Activated CD4-positive, CD25-positive, alpha-beta regulatory T cell treated with anti-CD3 and anti-CD28 coated beads, Interleukin-2, amount 50 U/mL, for 24 hours (primary cell): ENCODE data around the gene MGAT5.

ENCODE experiments used
- ATAC-seq, 2 donors: fragments of 150-1000 bp; cut with Tn5 transposase; one replicate each; pipeline ENCODE4 v1.10.0; 2021; ENCODE audit warnings: mild to moderate bottlenecking in 1 of 2, moderate library complexity in 1 of 2

Gene MGAT5, protein sequence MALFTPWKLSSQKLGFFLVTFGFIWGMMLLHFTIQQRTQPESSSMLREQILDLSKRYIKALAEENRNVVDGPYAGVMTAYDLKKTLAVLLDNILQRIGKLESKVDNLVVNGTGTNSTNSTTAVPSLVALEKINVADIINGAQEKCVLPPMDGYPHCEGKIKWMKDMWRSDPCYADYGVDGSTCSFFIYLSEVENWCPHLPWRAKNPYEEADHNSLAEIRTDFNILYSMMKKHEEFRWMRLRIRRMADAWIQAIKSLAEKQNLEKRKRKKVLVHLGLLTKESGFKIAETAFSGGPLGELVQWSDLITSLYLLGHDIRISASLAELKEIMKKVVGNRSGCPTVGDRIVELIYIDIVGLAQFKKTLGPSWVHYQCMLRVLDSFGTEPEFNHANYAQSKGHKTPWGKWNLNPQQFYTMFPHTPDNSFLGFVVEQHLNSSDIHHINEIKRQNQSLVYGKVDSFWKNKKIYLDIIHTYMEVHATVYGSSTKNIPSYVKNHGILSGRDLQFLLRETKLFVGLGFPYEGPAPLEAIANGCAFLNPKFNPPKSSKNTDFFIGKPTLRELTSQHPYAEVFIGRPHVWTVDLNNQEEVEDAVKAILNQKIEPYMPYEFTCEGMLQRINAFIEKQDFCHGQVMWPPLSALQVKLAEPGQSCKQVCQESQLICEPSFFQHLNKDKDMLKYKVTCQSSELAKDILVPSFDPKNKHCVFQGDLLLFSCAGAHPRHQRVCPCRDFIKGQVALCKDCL

DNA sequence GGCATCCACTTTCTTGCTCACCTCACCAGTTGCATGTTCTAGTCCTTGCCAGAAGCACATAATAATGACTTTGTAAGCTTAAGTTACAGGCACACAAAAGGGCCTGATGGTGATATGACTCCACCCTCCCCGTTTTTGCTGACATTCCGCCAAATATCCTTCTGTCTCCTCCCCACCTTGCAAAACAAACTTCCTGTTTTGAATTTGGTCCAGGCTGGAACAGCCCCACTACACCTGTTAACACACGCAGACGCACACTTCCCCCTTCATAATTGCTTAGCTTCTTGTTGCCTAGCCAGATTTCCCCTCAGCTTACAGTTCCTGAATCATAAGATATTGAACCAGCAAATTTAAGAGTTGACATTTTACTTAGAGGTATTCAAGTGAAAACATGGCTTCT lies at the start of gene MGAT5:
MGAT5 (plus strand) TSS at position 269 of the 400 bp plus-strand sequence. CDS start 332 bp downstream, outside the sequence.
- ATAC-seq: no peak

DNA sequence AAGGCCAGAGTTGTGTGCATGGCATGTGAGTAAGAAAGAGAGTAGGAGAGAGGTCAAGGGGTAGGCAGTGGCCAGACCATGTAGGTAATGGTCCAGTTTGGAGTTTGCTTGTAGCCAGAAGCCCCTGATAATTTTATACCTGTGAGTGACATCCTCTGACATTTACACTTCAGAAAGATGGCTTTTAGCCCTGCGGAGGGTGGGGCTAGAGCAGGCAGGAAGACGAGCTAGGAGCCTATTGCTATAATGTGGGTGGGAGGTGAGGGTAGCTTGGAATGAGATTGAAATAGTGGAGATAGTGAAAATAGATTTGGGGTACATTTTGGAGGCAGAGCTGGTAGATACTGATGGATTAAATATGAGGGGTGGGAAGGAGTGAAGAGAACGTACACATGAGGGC lies 48.8 kb upstream of the MGAT5 start:
- no peak for ATAC-seq

DNA sequence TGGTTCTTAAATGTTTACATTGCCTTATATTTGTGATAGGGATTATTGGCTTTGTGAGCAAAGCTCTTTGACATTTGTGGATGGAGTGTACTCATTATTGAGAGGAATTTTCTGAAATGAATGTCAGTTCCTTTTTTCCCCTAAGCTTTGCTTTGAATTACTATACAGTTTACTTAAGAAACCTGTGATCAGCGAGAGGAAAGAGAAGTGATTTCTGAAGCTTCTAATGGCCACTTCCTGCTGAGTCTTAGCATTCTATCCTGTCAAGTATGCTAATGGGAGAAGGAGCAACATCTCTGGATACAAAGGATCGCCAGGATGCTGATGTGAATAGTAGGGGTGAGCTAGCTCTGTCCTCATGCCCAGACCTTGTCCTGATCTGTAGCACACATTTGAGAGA lies 47.8 kb upstream of the MGAT5 start:
- no peak for ATAC-seq

DNA sequence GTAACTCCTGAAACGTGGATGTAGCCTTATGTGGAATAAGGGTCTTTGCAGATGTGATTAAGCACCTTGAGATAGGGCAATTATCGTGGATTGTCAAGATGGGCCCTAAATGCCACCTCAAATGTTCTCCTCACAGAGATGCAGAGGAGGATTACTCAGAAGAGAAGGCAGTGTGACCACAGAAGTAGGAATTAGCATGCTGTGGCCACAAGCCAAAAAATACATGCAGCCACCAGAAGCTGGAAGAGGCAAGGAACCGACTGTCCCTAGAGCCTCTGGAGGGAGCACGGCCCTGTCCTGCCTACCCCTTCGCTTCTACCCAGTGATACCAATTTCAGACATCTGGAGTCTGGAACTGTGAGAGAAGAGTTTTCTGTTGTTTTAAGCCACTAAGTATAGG lies 47.3 kb upstream of the MGAT5 start:
- ATAC-seq: peak in 1 of 2 donors; percentile 13

DNA sequence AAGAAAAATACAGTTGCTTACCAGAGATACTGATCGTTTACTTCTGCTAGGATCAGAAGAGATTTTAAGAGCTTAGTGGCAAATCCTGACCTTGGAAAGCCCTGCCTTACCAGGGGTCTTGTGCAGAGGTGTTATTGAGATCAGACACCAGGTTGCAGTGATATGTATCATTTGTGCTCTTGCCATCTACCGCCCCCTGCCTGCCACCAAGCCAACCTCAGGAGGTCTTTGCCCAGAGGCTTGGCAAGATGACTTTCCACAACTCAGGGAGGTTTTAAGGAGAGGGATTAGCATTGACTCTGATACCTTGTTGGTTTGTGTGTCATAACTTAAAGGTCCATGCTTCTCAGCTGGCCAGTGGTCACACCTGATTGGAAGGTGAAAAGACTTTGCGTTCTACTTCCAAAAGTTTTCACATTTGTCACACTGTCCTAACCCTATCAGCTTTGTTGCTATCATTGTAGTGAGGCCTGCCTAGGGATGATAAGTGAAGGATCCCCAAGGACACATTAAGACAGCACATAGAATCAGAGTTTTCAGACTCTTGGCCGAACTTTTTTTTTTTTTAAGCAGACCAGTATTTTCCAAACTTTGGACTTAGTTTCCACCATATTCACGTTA lies 46.2 kb upstream of the MGAT5 start:
- ATAC-seq: peak; percentile 71 to 88

DNA sequence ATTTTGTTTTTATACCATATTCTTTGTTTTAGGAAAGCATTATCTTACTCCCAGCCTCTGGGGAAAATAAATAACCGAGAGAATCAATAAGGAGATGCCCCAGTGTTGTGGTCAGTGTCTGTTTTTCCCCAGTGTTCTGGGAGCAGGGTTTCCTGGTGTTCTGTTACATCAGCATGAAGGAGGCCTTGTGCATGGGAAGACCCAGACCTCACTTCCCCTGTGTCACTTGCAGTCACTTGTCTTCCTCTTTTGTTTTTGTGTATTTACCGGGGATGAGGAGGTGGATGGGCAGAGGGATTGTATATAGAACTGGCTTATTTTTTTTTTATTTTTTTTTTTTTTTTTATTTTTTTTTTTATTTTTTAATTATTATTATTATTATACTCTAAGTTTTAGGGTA lies 45.0 kb upstream of the MGAT5 start:
- no peak for ATAC-seq

DNA sequence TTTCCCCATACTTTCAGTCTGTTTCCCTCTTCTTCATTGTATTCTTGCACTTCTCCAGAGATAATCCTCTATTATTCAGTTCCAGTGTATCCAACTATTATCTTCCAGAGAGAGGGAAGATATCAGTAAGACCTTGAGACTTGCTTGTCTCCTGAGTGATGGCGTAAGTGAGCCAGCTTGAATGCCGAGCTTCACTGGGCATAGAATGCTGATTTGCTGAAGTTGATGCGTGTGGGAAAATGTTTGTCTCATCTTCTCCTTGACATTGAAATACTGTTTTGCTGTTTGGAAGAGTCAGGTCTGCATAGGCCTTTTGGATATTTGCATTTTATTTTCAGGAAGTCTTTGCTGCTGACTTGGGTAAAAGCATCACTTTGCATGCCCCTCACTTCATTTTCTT lies 41.1 kb upstream of the MGAT5 start:
- ATAC-seq: no peak

DNA sequence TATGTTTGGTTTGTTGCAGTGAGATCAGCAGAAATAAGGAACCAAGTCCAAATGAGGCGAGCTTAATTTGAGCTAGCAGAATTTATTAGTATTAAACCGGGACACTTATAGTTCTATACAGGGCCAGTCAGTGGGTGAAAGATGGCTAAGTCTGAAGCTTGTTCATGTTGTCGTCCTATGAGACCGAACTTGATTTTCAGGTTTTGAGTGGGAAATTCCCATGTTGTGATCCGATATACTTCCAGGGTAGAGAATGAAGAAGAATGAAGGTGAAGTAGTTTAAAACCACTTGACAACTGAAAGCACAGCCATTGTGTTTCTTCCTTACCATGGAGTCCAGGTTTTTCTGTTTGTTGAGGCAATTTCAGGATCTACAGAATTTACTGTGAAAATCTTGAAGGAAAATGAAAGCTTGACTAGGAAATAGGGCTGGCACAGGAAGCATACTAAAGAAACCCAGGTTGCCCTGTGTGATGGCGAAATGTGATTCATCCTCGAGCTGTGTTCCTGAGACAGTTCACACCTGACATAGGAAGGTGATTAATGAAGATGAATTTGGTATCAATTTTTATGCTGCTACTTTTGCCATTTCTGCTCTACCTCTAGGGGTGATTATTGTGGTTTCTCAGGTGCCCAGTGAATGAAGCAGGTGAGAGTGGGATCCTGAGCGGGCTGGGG lies 37.6 kb upstream of the MGAT5 start:
- no peak for ATAC-seq

DNA sequence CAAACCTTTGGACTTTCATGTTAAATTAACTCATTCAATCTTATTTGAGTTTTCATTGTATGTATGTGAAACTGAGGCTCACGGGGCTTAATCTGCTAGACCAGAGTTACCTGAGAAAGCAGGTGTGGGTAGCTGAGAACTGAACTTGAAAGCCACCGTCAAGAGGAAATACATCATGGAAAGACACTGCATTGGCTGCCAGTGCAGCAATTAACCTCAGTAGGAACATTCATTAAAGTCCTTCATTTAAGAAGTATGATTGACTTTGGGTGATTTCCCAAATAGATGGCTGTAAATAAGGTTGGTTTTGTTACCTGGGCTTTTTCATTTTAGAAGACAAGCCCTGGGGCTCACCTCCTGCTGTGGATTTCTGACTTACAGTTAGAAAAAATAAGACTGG lies 36.5 kb upstream of the MGAT5 start:
- peak; percentile 5 to 7 for ATAC-seq

DNA sequence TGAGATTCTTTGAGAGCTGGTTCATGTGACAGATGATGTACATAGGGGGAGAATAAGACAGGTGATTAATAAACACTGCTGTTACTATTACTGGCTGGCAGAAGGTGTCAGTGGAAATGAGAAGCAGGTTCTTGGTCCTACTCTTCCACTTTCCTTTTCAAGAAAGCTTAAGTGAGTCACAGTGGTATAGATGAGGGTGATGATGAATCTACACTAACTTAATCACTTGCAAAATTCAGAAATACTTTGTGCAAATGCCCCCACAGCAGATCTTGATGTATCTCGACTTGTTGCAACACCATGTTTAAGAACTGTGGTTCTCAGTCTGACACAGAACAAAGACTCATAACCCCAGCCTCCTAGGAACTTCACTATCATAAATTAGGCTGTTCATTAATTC lies 35.9 kb upstream of the MGAT5 start:
- peak; percentile 90 to 95 for ATAC-seq

DNA sequence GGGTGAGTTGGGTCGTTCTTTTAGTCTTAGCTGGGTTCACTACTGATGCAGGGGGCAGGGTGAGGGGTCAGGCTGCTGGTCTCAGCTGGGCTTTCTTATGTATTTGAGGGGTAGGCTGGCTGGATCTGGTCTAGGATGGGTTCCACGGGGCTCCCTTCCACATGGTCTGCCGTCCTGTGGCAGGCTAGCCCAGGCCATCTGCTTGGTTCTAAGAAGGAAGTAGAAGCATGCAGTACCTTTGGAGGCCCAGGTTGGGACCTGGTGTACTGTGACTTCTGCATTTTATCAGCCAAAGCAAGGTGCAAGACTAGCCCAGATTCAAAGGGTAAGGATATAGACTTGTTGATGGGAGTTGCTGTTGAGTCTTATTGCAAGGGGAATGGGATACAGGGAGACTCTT lies 35.5 kb upstream of the MGAT5 start:
- ATAC-seq: no peak

DNA sequence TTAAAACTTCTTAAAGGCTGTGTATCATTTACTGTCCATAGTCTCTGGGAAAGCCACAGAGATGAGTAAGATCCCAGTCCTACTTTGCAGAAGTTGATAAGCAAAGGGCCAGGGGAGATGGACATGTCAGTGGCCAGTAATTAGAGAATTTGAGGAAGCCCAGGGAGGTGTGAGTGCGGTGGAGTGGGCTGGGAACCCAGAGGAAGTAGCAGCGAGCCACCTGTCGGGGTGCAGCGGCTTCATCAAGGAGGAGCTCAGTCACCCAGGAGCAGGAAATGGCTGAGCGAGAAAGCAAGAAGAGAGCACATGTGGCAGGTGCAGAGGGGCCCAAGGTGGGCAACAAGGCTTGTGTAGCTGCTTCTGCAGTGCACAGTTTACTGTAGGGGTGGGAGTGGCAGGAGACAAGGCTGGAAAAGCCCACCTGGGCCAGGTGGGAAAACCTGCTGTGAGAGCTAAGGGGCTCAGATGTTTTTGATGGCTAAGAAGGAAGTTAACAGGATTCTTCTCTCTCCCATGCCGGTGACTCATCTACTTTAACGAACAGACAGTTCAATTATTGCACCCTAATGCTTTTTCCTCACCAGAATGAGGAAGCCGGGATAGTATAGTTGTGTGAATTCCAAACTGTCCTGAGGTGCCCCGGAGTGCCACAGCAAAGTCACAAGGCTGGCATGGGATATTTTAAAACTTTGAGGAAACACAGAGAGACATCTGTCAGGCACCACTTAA lies 34.8 kb upstream of the MGAT5 start:
- no peak for ATAC-seq

DNA sequence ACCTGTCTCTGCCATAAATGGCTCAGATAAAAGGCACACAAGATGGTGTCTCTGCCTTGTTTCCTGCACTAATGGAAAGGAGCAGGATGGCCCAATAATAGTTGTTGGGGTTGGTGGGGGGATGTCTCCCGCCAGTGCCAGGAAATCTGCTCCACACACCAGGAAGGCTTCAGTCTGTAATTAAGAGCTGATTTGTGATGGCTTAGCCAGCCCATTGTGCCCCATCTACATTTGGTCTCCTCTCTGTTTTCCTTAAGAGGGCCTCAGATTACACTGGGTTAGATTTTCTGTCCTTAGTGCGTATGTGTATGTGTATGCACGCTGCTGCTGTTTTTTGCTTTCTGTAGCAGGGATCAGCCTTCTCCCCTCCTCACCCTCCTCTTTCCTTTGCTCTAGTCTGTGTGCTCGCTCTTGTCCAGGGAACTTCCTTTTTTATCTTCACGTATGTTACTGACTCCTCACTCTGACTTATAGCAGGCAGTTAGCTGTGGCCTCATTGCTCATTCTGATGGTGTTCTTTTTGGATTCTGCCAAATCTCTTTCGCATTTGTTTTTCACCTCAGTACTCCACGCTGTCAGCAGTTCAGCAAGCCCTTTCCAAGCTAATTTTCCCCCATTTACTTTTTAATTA lies 33.4 kb upstream of the MGAT5 start:
- ATAC-seq: no peak

DNA sequence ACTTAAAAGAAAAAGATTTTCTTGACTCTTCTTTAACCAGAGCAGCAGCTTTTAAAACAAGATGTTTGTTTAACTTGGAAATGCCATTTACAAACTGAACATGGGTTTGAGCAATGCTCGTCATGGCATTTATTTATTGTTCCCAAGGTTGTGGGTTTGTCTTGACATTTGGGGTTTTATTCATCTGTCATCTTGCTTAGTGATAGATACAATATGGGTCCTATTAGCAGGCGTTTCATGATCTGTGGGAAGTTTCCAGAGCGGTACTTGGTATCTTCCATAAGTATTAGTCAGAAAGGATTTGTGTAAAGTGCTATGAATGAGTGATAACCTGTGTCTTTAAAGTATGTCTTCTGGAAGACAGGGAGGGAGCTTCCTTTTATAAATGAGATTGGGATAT lies 29.9 kb upstream of the MGAT5 start:
- no peak for ATAC-seq

DNA sequence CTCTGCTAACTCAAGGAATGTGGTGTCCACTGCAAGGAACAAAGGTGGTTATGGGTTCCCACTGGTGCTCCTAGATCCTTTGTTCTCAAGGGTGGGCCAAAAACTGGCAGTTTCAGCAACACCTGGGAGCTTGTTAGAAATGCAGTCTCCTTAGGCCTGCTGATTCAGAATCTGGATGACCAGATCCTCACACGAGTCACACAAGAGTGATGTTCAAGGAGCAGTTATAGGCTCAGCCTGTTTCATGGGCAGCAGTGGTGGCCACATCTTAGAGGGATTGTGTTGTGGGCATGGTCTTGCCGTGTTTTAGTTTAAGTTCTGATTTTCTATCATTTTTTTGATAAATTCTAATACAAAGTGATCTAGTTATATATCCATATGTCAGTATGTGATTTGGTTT lies 28.7 kb upstream of the MGAT5 start:
- no peak for ATAC-seq

DNA sequence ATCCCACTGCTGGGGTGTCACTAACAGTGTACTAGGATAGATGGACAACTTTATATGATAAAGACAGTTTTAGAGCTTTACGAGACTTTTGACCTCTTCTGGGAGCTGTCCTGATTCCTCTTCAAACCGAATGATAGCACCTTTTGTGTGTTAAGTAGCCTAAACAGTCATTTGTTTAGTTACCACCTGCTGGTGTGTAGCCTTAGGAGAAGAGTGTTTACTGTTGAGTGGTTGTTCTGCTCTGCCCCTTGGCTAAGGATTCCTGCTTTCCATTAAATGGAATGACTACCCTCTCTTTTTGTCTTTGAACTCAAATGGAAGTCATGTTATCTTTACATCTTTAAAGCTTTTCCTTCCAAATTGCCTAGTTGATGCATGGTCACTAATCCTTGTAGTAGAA lies 28.0 kb upstream of the MGAT5 start:
- ATAC-seq: no peak

DNA sequence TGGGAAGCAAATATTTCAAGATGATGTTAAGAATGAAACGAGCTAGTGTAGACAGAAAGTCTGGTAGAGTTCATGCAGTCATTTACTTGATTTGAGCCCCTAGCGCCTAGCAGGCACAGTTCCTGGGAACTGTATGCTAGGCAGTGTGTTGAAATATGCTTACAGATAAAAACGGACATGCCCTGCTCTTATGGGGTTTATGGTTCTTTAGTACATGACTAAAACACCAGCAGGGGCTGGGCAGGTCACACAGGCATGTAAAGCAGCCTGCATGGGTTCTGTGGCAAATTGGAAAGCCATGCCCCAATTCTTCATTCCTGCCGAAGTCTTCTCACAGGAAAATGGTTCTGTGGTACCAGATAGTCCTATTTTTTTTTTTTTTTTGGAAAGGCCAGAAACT lies 27.3 kb upstream of the MGAT5 start:
- no peak for ATAC-seq

DNA sequence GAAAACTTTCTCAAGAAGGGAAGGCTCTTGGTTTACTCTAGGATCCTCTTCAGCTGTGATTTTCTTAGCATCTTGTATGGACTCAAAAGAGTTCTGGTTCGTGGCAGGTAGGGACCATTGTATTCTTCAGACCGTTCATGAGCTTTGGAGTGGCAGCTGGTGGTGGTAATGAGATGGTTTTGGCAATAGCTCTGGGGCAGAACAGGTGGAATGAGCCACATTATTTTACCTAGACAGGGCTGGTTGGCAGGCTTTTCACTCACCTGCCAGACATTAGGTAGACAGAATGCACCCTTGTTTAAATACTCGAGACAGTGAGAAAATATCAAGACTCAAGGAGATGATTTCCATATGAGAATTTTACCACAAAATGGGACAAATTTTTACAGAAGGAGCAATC lies 26.2 kb upstream of the MGAT5 start:
- ATAC-seq: no peak

DNA sequence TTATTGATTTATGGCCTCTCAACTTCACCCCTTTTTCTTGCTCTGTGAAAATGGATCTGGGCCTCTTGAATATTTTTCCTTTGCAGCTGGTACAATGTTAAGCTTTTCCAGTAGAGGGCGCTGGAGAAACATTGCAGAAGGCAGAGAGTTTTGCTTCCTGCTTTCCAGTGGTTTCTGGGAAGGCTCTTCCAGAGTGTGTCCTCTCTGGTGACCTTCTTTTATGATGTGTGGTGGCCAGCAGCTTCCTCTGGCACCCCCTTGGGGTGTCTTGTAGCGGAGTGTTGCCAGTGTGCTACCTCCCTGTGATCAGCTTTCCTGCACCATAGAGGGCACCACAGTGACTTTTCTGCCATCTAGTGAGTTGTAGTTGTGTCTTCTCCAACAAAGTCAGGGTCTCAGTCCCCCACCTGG lies 25.4 kb upstream of the MGAT5 start:
- no peak for ATAC-seq

DNA sequence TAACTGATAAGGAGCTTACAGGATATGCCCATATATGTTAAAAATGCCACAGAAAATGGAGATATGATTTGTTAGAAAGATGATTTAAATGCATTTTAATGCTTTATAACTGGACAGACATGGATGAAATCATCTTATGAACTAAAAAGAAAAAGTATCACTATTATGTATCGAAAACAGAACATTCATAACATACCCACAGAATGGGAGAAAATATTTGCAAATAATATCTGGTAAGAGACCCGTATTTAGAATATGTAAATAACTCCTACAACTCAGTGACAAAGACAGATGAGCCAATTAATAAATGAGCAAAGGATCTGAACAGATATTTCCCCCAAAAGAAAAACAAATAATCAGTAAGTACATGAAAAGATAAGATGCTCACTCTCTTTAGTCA lies 24.3 kb upstream of the MGAT5 start:
- ATAC-seq: no peak

DNA sequence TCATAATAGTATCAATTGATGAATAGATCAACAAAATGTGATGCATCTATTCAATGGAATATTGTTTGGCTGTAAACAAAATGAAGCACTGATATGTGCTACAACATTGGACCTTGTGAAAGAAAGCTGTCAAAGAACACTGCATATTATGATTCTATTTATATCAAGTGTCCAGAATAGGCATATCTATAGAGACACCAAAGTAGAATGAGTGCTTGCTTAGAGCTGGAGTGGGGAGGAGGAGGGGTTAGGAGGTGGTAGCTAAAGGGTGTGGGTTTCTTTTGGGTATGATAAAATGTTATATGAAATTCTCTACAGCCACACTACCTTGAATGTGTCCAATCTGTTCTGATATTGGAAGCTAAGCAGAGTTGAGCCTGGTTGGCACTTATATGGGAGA lies 23.0 kb upstream of the MGAT5 start:
- ATAC-seq: no peak
